ENCODE results near the gene YTHDF2.
"Not testable (repeated sequence)": the region's sequence is repeated elsewhere in the genome, so short reads cannot be mapped to it uniquely, and the experiment has no call there.

Gene YTHDF2

GRCh38 chr1:28718586-28719331, 18.0 kb upstream of the YTHDF2 start:
- WGBS (ENCODE audit: extremely low coverage, insufficient coverage, low lambda C conversion rate) = no CpG with 5 or more reads among the region's 4 CpGs
- peak; percentile 43 for DNase-seq

GRCh38 chr1:28719332-28719619, 17.5 kb upstream of the YTHDF2 start:
- no peak overlapping the region for H3K27ac ChIP-seq (ENCODE audit: low read depth, low read length)
- no peaks in the 10 kb centered on the region for H3K27me3 ChIP-seq (ENCODE audit: insufficient read depth, low read length, poor library complexity)
- peaks cover 5% of the 10 kb centered on the region for H3K36me3 ChIP-seq (ENCODE audit: control insufficient read depth, insufficient read depth, low read length)
- no peak overlapping the region for H3K4me3 ChIP-seq (ENCODE audit: low read length)
- H3K56ac ChIP-seq (ENCODE audit: low read length) = no peak overlapping the region
- no peak overlapping the region for H2BK120ac ChIP-seq (ENCODE audit: low read depth, low read length)
- no peaks in the 10 kb centered on the region for H3K79me2 ChIP-seq (ENCODE audit: control insufficient read depth, insufficient read depth, low read length)
- H3K23ac ChIP-seq (ENCODE audit: low read length) = no peak overlapping the region
- no peak overlapping the region for H2AK5ac ChIP-seq (ENCODE audit: low read length)
- H3K79me1 ChIP-seq (ENCODE audit: low read length) = no peaks in the 10 kb centered on the region
- no peak overlapping the region for H3K4ac ChIP-seq (ENCODE audit: low read depth, low read length)
- no peaks in the 10 kb centered on the region for H3K4me1 ChIP-seq (ENCODE audit: control insufficient read depth, low read depth, low read length)
- H4K5ac ChIP-seq (ENCODE audit: low read length) = no peak overlapping the region
- no peak overlapping the region for H2BK15ac ChIP-seq (replicated peaks; ENCODE audit: low read depth)
- H2BK5ac ChIP-seq (ENCODE audit: low read length) = no peak overlapping the region
- no peak overlapping the region for H3K4me2 ChIP-seq (ENCODE audit: low read length)
- H3K9ac ChIP-seq (ENCODE audit: low read length) = no peak overlapping the region
- no peak overlapping the region for H3K18ac ChIP-seq (ENCODE audit: low read length)
- H4K8ac ChIP-seq (ENCODE audit: low read depth, low read length) = no peak overlapping the region
- no peak for DNase-seq

More at GRCh38 chr1:28718586-28719331, 18.0 kb upstream of the YTHDF2 start:
- no peak overlapping the region for H3K4ac ChIP-seq (ENCODE audit: low read depth, low read length)
- no peaks in the 10 kb centered on the region for H3K27me3 ChIP-seq (ENCODE audit: insufficient read depth, low read length, poor library complexity)
- no peak overlapping the region for H3K4me3 ChIP-seq (ENCODE audit: low read length)
- H2BK5ac ChIP-seq (ENCODE audit: low read length) = no peak overlapping the region
- no peak overlapping the region for H3K9ac ChIP-seq (ENCODE audit: low read length)
- no peak overlapping the region for H3K4me2 ChIP-seq (ENCODE audit: low read length)
- no peak overlapping the region for H3K27ac ChIP-seq (ENCODE audit: low read depth, low read length)
- no peak overlapping the region for H2AK5ac ChIP-seq (ENCODE audit: low read length)
- no peaks in the 10 kb centered on the region for H3K79me2 ChIP-seq (ENCODE audit: control insufficient read depth, insufficient read depth, low read length)
- no peak overlapping the region for H2BK15ac ChIP-seq (replicated peaks; ENCODE audit: low read depth)
- no peak overlapping the region for H3K56ac ChIP-seq (ENCODE audit: low read length)
- no peak overlapping the region for H3K23ac ChIP-seq (ENCODE audit: low read length)
- H4K5ac ChIP-seq (ENCODE audit: low read length) = no peak overlapping the region
- H4K8ac ChIP-seq (ENCODE audit: low read depth, low read length) = no peak overlapping the region
- no peaks in the 10 kb centered on the region for H3K79me1 ChIP-seq (ENCODE audit: low read length)
- no peak overlapping the region for H3K18ac ChIP-seq (ENCODE audit: low read length)
- peaks cover 8% of the 10 kb centered on the region for H3K36me3 ChIP-seq (ENCODE audit: control insufficient read depth, insufficient read depth, low read length)
- H2BK120ac ChIP-seq (ENCODE audit: low read depth, low read length) = no peak overlapping the region
- no peaks in the 10 kb centered on the region for H3K4me1 ChIP-seq (ENCODE audit: control insufficient read depth, low read depth, low read length)

- Histone ChIP-seq H3K27ac (ENCODE audit: low read depth, low read length) (no peak overlapping the region), H3K4me1 (ENCODE audit: control insufficient read depth, low read depth, low read length) (no peaks in the 10 kb centered on the region), H3K18ac (ENCODE audit: low read length) (no peak overlapping the region), H3K4me2 (ENCODE audit: low read length) (no peak overlapping the region), H3K9ac (ENCODE audit: low read length) (no peak overlapping the region), H3K36me3 (ENCODE audit: control insufficient read depth, insufficient read depth, low read length) (peaks cover 1% of the 10 kb centered on the region), H2AK5ac (ENCODE audit: low read length) (no peak overlapping the region), H3K27me3 (ENCODE audit: insufficient read depth, low read length, poor library complexity) (no peaks in the 10 kb centered on the region), H2BK5ac (ENCODE audit: low read length) (no peak overlapping the region), H4K8ac (ENCODE audit: low read depth, low read length) (no peak overlapping the region), H4K5ac (ENCODE audit: low read length) (no peak overlapping the region), H3K79me1 (ENCODE audit: low read length) (no peaks in the 10 kb centered on the region), H3K79me2 (ENCODE audit: control insufficient read depth, insufficient read depth, low read length) (no peaks in the 10 kb centered on the region), H3K56ac (ENCODE audit: low read length) (no peak overlapping the region), H3K4me3 (ENCODE audit: low read length) (no peak overlapping the region), H2BK120ac (ENCODE audit: low read depth, low read length) (no peak overlapping the region), H3K23ac (ENCODE audit: low read length) (no peak overlapping the region), H3K4ac (ENCODE audit: low read depth, low read length) (no peak overlapping the region), H2BK15ac (replicated peaks; ENCODE audit: low read depth) (no peak overlapping the region)
- DNase-seq = peak; percentile 63
- WGBS (ENCODE audit: extremely low coverage, insufficient coverage, low lambda C conversion rate) = no CpG with 5 or more reads among the region's 5 CpGs
Measured at GRCh38 chr1:28720376-28720775, 16.4 kb upstream of the YTHDF2 start.

GRCh38 chr1:28721927-28722326, 14.8 kb upstream of the YTHDF2 start:
- not testable (repeated sequence) for H3K18ac ChIP-seq (ENCODE audit: low read length); H2AK5ac ChIP-seq (ENCODE audit: low read length); H3K4me3 ChIP-seq (ENCODE audit: low read length); H3K23ac ChIP-seq (ENCODE audit: low read length); H3K4ac ChIP-seq (ENCODE audit: low read depth, low read length); H2BK5ac ChIP-seq (ENCODE audit: low read length); H3K36me3 ChIP-seq (ENCODE audit: control insufficient read depth, insufficient read depth, low read length); H3K79me1 ChIP-seq (ENCODE audit: low read length); H4K5ac ChIP-seq (ENCODE audit: low read length); H2BK15ac ChIP-seq (replicated peaks; ENCODE audit: low read depth); H3K56ac ChIP-seq (ENCODE audit: low read length); H2BK120ac ChIP-seq (ENCODE audit: low read depth, low read length); DNase-seq; H3K27me3 ChIP-seq (ENCODE audit: insufficient read depth, low read length, poor library complexity); H3K9ac ChIP-seq (ENCODE audit: low read length); H4K8ac ChIP-seq (ENCODE audit: low read depth, low read length); H3K4me1 ChIP-seq (ENCODE audit: control insufficient read depth, low read depth, low read length); H3K4me2 ChIP-seq (ENCODE audit: low read length); H3K79me2 ChIP-seq (ENCODE audit: control insufficient read depth, insufficient read depth, low read length); H3K27ac ChIP-seq (ENCODE audit: low read depth, low read length)
- WGBS (ENCODE audit: extremely low coverage, insufficient coverage, low lambda C conversion rate) = no CpG with 5 or more reads among the region's 18 CpGs

GRCh38 chr1:28725365-28725764, 11.4 kb upstream of the YTHDF2 start:
- not testable (repeated sequence) for H3K4ac ChIP-seq (ENCODE audit: low read depth, low read length); H3K79me1 ChIP-seq (ENCODE audit: low read length); H3K36me3 ChIP-seq (ENCODE audit: control insufficient read depth, insufficient read depth, low read length); H3K27me3 ChIP-seq (ENCODE audit: insufficient read depth, low read length, poor library complexity); H3K18ac ChIP-seq (ENCODE audit: low read length); DNase-seq; H2BK15ac ChIP-seq (replicated peaks; ENCODE audit: low read depth); H2AK5ac ChIP-seq (ENCODE audit: low read length); H3K9ac ChIP-seq (ENCODE audit: low read length); H3K27ac ChIP-seq (ENCODE audit: low read depth, low read length); H3K4me1 ChIP-seq (ENCODE audit: control insufficient read depth, low read depth, low read length); H4K8ac ChIP-seq (ENCODE audit: low read depth, low read length); H3K4me2 ChIP-seq (ENCODE audit: low read length); H3K56ac ChIP-seq (ENCODE audit: low read length); H3K79me2 ChIP-seq (ENCODE audit: control insufficient read depth, insufficient read depth, low read length); H2BK5ac ChIP-seq (ENCODE audit: low read length); H2BK120ac ChIP-seq (ENCODE audit: low read depth, low read length); H4K5ac ChIP-seq (ENCODE audit: low read length); H3K23ac ChIP-seq (ENCODE audit: low read length); H3K4me3 ChIP-seq (ENCODE audit: low read length)
- no CpG with 5 or more reads among the region's 5 CpGs for WGBS (ENCODE audit: extremely low coverage, insufficient coverage, low lambda C conversion rate)

GRCh38 chr1:28735961-28736449, 735 bp upstream of the YTHDF2 start:
- no peak overlapping the region for H3K4ac ChIP-seq (ENCODE audit: low read depth, low read length)
- H2BK120ac ChIP-seq (ENCODE audit: low read depth, low read length) = no peak overlapping the region
- H3K9ac ChIP-seq (ENCODE audit: low read length) = peak overlapping the region; percentile 67
- H3K27ac ChIP-seq (ENCODE audit: low read depth, low read length) = peak overlapping the region; percentile 87
- no peaks in the 10 kb centered on the region for H3K4me1 ChIP-seq (ENCODE audit: control insufficient read depth, low read depth, low read length)
- no CpG with 5 or more reads among the region's 15 CpGs for WGBS (ENCODE audit: extremely low coverage, insufficient coverage, low lambda C conversion rate)
- no peak overlapping the region for H2AK5ac ChIP-seq (ENCODE audit: low read length)
- no peaks in the 10 kb centered on the region for H3K79me1 ChIP-seq (ENCODE audit: low read length)
- H2BK15ac ChIP-seq (replicated peaks; ENCODE audit: low read depth) = no peak overlapping the region
- peak overlapping the region; percentile 43 for H3K18ac ChIP-seq (ENCODE audit: low read length)
- peaks cover 37% of the 10 kb centered on the region for H3K79me2 ChIP-seq (ENCODE audit: control insufficient read depth, insufficient read depth, low read length)
- no peaks in the 10 kb centered on the region for H3K36me3 ChIP-seq (ENCODE audit: control insufficient read depth, insufficient read depth, low read length)
- H2BK5ac ChIP-seq (ENCODE audit: low read length) = no peak overlapping the region
- H3K4me3 ChIP-seq (ENCODE audit: low read length) = no peak overlapping the region
- H3K4me2 ChIP-seq (ENCODE audit: low read length) = peak overlapping the region; percentile 46
- H3K23ac ChIP-seq (ENCODE audit: low read length) = no peak overlapping the region
- H3K56ac ChIP-seq (ENCODE audit: low read length) = peak overlapping the region; percentile 79
- no peak for DNase-seq
- H3K27me3 ChIP-seq (ENCODE audit: insufficient read depth, low read length, poor library complexity) = no peaks in the 10 kb centered on the region
- no peak overlapping the region for H4K5ac ChIP-seq (ENCODE audit: low read length)
- no peak overlapping the region for H4K8ac ChIP-seq (ENCODE audit: low read depth, low read length)
